GM21619 (cell line): Measurements from ENCODE around the gene CAPZA3.
"Not testable (repeated sequence)": the region's sequence is repeated elsewhere in the genome, so short reads cannot be mapped to it uniquely, and the experiment has no call there.

ENCODE experiments used
- ATAC-seq: cut with Tn5 transposase; IDR thresholded peaks from one replicate; pipeline ENCODE4 v1.9.1; 2021; ENCODE audit not compliant: unreplicated experiment

CAPZA3 gene, protein sequence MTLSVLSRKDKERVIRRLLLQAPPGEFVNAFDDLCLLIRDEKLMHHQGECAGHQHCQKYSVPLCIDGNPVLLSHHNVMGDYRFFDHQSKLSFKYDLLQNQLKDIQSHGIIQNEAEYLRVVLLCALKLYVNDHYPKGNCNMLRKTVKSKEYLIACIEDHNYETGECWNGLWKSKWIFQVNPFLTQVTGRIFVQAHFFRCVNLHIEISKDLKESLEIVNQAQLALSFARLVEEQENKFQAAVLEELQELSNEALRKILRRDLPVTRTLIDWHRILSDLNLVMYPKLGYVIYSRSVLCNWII

GRCh38 chr12:18737819-18738218, at the start of gene CAPZA3, which contains the start of gene PLCZ1:
Gene CAPZA3, plus strand, starts transcription at chr12:18738119. Its CDS starts 150 bp downstream, at chr12:18738269.
Gene PLCZ1, minus strand, starts transcription at chr12:18738012. Its CDS starts 641 bp downstream, at chr12:18737371.
- ATAC-seq: no peak

- no peak for ATAC-seq
Measured at GRCh38 chr12:18689771-18690170, 48.1 kb upstream of the CAPZA3 start.

DNA sequence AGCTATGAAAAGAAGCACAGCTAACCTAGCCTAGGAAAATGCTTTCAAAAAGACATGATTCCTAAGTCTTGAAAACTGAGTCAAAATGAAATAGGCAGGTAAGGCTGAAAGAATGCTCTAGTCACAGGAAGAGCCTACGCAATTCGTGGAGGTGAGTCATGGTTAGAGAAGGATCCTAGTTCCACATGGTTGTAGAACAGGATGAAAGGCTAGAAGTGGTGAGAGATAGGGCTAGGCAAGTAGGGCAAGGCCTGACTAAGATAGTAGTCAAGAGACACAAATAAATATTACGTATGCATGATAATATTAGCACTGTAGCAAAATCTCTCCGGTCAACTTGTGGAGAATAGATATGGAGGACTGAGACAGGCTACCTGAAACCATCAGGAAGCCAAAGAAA, 47.3 kb upstream of the CAPZA3 start:
- no peak for ATAC-seq

DNA sequence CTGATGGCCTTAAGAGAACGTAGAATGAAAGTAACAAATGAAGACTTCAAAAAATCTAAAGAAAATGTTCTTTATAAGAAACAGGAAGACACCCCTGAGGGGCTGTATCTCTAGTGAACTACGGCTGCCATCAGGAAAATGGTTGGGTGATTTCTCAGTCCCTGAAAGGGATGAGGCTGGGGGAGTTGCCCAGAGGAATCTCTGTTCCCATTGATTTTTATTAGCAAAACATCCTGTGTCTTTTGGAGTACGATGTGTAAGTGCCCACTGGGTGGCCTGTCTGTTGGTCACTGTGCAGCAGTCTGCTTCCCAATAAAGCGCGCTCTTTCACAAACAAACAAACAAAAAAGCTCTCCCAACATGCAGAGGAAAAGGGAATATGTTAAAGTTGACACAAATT, 43.9 kb upstream of the CAPZA3 start:
- not testable (repeated sequence) for ATAC-seq

DNA sequence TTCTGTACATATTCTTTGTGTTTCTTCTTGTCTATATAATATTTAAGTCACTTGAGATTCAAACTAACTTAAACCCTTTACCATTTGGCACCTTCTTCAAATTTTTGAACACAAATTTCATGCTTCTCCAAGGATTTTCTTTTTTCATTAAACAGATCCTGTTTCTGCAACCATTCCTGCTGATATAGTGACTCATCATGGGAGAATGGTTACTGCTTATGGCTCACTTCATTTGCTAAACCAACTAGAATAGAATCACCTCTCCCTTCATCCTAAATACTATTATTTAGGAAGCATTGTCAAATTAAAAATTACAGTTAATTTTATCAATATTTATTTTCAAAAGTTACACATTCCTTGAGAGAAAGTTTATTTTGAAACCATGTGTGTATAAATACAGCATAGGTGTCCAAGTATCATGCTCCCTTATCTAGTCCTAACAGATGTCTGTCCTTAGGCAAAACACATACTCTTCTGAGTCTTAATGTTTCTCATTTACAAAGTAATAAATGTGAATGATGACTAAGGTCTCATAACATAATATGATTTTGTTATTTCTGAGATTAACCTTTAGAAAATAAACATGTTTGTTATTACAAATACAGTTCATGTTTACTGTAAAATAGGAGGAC, 40.8 kb upstream of the CAPZA3 start:
- no peak for ATAC-seq

- ATAC-seq: no peak
Measured at GRCh38 chr12:18700271-18700670, 37.6 kb upstream of the CAPZA3 start.

DNA sequence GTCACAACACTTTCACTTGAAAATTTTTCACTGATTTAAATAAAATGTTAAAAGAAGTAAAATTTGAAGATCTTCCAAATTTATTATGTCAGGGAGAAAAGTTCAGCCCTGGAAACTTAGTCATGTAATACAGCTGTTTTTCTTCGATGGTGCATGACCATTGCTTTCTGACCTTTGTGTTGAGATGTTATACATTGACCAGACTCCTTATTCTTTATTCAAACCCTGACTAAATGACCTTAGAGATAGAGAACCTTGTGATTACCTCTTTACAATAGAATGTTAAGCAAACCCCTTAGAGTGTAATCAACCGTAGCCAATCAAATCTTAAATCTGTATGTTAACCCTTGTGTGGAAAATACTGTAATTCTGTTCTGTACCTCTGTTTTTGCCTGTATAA, 34.6 kb upstream of the CAPZA3 start:
- ATAC-seq: no peak

DNA sequence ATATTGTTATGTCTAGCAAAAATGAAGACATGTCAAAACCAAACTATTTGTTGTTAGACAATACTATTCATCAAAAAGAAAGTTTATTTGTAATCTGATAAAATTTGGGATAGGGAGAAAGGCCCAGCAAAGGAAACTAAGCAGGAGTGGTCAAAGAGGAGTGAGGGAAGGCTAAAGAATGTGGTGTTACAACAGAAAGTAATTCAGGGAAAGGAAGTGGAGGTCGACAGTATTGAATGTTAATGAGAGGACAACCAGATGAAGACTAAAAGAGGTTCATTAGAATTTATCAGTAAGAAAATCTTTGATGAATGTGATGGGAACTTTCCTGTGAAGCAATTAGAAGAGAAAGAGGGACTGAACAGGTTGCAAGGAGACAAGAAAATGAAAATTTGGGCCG, 34.0 kb upstream of the CAPZA3 start:
- no peak for ATAC-seq

DNA sequence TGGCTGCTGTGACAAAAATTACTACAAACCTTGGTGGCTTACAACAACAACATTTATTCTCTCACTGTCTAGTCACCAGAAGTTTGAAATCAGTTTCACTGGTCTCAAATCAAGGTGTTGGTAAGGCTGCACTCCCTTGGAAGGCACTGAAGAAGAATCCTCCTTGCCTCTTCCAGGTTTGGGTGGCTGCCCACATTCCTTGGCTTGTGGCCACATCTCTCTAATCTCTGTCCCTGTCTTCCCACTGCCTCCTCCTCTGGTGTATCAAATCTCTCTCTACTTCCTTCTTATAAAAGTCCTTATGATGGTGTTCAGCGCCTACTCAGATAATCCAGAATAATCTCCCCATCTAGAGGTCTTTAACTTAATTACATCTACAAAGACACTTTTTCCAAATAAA, 31.1 kb upstream of the CAPZA3 start:
- ATAC-seq: no peak

DNA sequence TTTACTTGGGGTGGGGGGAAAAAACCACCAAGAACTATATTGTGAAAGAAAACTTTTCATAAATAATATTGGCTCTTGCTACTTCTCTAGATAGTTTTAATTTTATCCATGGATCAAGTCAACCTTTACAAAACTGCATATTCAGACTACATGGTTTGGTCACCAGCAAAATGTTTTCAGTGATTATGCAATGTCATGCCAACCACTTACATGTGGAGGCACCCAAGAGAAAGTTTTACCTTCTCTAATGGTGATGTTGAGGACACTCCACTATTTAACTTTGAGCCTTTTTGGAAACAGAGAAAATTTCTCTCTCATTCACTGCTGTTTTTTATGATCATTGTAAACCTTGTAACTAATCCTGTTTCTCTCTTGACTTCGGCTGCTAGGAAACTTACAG, 21.7 kb upstream of the CAPZA3 start:
- no peak for ATAC-seq

GRCh38 chr12:18718462-18718861, 19.5 kb upstream of the CAPZA3 start:
- ATAC-seq: no peak

GRCh38 chr12:18719922-18720510, 17.9 kb upstream of the CAPZA3 start:
- no peak for ATAC-seq

- no peak for ATAC-seq
Measured at GRCh38 chr12:18720690-18721089, 17.2 kb upstream of the CAPZA3 start.

- ATAC-seq: no peak
Measured at GRCh38 chr12:18721452-18721851, 16.5 kb upstream of the CAPZA3 start.

GRCh38 chr12:18723752-18724151, 14.2 kb upstream of the CAPZA3 start:
- ATAC-seq: no peak

DNA sequence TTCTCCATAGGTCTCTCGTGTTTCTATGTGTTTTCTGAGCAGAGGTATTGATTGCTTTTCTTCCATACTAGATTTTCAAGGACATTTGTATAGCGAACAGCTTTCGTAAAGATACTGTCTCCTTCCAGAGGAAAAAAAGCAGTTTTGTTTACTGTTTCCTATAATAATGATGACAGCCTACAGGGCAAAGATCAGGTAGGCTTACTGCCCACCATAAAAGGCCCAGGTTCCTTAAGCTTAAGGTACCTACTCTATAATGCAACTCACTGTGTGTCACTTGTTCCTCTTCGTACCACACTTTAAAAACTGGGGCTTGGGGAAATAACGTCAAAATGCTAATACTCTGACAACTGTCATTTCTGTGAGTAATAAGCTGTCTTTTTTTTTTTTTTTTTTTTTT, 6.8 kb upstream of the CAPZA3 start:
- ATAC-seq: no peak

GRCh38 chr12:18747895-18748294, 10.0 kb downstream of the CAPZA3 start:
- no peak for ATAC-seq

DNA sequence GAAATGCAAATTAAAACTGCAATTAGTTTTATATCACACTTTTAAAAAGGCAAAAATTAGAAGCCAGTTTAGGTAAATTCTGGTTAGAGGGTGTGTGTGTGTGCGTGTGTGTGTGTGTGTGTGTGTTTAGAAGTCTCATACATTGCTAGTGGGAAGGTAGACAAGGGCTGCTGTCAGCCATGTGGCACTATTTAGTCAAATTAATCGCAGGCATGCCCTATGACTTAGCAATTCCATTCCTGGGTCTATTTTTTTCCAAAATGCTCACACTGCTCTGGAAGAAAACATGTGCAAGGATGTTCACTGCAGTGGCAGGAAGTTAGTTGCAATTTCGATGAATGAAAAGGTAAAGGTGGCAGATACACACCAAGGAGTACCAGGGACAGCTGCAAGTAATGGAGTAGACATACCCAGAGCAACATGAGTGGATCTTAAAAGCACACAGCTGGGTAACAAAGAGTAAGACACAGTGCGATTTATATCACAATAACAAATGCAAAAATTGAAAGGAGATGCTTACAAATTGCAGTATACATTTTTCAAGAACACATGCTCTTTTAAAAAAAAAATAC, 11.6 kb downstream of the CAPZA3 start:
- no peak for ATAC-seq

DNA sequence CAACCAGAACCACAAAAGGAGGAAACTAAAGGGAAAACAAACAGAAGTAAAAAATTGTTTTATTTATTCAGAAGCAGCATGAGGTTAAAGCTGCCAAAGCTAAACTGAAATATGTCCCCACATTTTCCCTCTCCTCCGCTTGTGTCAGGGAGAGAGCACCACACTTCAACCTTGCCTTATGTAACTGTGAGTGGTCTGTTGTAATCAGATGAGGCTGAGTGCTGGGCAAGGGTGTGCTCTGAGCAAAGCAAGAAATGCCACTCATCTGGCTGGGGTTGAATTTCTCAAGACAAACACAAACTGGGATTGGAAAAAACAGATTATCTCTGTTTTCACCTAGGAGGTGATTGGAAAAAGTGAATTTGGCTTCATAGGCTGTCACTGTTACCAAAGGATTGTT, 12.2 kb downstream of the CAPZA3 start:
- ATAC-seq: no peak

DNA sequence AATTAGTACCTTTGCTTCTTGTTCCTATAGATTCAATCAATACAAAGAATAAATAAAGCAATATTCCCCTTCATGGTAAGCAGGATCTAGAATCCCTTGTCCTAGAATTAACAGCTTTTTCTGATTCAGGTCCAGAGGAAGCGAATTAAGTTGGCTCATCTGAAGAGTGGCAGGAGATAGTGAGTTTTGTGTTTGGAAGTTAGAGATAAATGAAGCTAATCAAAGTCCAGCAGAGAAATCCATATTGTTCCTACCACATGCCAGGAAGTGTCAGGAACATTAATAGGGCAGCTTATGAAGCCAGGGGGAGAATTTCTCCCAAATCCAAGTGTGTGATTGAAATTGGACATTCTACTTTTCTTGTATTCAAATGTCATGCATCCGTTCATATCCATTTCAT, 13.9 kb downstream of the CAPZA3 start:
- ATAC-seq: no peak

- ATAC-seq: no peak
Measured at GRCh38 chr12:18752280-18752920, 14.5 kb downstream of the CAPZA3 start.

GRCh38 chr12:18752947-18753346, 15.0 kb downstream of the CAPZA3 start:
- ATAC-seq: no peak
